Stimulated activated CD4-positive, alpha-beta T cell treated with anti-CD3 and anti-CD28 coated beads, Interleukin-1b, Interleukin-23, amount 100 ng/mL, for 48 hours (primary cell): ENCODE data around the gene PGAM5.

Experiments used
- DNase-seq: peaks from one replicate; pipeline ENCODE4 v3.0.0-alpha.2; 2020

PGAM5 gene

DNA sequence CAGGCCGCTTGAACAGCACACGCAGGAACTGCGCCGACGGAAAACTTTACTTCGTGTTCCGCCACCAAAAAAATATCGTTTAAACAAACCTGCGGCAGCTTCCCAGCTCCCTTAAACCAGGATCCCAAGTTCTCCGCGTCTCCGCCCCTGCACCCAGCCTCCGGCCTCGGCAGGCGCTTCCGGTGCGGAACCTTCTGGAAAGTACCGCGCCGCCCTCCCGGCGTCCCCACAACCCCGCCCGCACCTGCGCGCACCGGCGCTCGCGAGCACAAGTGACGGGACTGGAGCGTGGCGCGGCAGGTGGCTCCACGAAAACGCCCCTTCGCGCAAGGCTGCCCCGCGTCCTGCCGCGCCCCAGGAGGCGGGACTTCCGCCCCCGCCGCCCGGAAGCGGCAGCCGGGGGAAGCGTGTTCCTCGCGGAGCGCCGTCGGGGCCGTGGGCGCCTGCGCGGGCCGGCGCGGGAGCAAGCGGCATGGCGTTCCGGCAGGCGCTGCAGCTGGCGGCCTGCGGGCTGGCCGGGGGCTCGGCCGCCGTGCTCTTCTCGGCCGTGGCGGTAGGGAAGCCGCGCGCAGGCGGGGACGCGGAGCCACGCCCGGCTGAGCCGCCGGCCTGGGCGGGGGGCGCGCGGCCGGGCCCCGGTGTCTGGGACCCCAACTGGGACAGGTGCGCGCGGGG lies at the start of gene PGAM5:
TSS of gene PGAM5 (plus strand) at position 438 of the 675 bp plus-strand sequence. CDS start at position 473, 35 bp downstream.
- peak; percentile 88 for DNase-seq

DNA sequence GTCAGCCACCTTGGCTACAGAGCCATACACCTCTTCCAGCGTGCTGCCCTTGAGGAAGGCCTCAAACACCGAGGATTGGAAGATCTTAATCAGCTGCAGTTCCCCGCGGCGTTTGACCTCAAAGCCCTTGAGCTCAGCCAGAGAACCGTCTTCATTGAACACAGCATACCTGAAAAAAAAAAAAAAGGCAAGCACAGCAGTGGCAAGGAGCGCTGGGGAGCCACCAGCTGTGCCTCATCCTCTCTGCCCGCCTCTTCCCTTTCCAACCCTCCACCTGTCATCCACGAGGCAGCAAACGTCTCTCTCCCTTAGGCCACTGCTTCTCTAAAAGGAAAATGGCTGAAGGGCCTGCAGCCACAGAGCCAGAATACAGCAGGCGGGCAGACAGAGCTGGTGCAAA lies 49.6 kb upstream of the PGAM5 start:
- DNase-seq, result no peak

- DNase-seq, result no peak
These were observed 48.7 kb upstream of the PGAM5 start for GRCh38 chr12:132661972-132662371.

- no peak for DNase-seq
These were observed 47.5 kb upstream of the PGAM5 start for GRCh38 chr12:132662901-132663755.

- DNase-seq, result no peak
These were observed 46.2 kb upstream of the PGAM5 start for GRCh38 chr12:132664206-132665148.

DNA sequence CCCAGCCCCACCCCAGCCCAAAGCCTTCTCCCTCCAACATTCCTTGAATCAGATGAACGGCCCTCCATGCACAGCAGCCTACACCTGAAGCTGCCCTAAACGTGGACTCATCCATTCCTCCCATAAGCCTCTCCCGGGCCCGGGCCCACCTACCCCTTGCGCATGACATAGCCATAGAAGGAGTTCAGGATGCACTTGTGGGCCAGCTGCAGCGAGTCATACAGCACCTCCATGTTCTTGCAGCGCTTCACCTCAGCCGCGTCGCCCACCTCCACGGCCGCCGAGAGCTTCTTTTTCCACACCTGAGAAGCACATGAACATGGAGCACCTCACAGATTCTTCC lies 45.5 kb upstream of the PGAM5 start:
- DNase-seq, result no peak

DNA sequence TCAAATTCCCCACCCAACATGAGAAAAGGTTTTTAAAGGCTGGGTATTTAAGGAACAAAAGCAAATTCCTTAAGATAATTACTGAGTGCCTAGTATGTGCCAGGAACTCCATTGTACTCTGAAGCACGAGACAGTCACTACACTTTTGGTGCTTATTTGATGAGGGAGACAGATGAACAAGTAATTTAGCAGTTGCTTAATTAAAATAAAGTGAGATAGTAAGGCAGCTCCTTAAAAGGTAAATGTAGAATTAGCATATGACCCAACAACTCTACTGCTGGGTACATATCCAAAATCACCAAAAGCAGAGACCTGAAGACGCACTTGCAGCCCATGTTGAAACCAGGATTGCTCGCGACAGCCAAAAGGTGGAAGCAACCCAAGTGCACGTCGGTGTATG lies 44.8 kb upstream of the PGAM5 start:
- DNase-seq, result no peak

- DNase-seq, result no peak
These were observed 42.2 kb upstream of the PGAM5 start for GRCh38 chr12:132668191-132669088.

- no peak for DNase-seq
These were observed 41.3 kb upstream of the PGAM5 start for GRCh38 chr12:132669166-132669879.

DNA sequence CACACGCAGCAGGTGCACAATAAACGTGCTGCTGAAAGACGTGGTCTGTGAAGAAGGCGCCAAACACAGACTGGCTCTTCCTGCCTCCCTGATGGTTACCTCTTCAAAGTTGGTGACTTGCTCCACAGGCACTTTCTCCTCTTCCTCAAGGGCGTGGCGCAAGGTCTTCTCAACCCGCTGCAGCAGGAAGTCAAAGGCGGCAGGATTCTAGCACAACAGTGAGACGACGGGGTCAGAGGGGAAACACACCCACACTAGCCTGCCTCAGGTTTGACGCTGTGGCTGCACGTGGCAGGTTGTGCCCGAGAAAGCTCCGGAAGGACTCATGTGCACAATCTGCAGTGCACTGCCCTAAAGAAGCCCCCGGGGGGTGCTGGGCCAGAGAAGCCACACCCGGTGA lies 38.5 kb upstream of the PGAM5 start:
- DNase-seq, result no peak

- DNase-seq, result no peak
These were observed 38.0 kb upstream of the PGAM5 start for GRCh38 chr12:132672678-132673077.

GRCh38 chr12:132673288-132674179 lies 37.1 kb upstream of the PGAM5 start:
- DNase-seq, result no peak

GRCh38 chr12:132674561-132674960 lies 36.1 kb upstream of the PGAM5 start:
- DNase-seq, result no peak

- DNase-seq, result no peak
These were observed 34.7 kb upstream of the PGAM5 start for GRCh38 chr12:132675757-132676432.

GRCh38 chr12:132677492-132677891 lies 33.1 kb upstream of the PGAM5 start:
- no peak for DNase-seq

GRCh38 chr12:132685400-132685799 lies 25.2 kb upstream of the PGAM5 start:
- no peak for DNase-seq

DNA sequence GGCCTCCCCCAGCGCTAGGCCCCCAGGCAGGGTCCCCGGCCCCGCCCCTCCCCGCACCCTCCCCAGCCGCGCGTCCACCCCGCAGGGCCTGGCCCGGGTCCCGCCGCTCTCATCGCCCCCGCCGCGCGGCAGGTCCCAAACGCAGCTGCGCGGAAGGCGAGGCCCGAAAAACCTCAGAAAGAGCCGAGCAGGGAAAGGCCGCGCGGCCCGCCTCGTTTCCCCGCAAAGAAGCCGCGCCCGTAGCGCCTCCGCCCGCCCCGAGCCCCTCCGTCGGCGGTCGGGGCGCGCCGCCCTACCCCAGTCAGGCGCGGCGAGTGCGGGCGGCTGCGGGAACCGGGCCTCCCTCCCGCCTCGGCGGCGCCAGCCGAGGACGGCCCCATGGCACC lies 23.8 kb upstream of the PGAM5 start:
- no peak for DNase-seq

DNA sequence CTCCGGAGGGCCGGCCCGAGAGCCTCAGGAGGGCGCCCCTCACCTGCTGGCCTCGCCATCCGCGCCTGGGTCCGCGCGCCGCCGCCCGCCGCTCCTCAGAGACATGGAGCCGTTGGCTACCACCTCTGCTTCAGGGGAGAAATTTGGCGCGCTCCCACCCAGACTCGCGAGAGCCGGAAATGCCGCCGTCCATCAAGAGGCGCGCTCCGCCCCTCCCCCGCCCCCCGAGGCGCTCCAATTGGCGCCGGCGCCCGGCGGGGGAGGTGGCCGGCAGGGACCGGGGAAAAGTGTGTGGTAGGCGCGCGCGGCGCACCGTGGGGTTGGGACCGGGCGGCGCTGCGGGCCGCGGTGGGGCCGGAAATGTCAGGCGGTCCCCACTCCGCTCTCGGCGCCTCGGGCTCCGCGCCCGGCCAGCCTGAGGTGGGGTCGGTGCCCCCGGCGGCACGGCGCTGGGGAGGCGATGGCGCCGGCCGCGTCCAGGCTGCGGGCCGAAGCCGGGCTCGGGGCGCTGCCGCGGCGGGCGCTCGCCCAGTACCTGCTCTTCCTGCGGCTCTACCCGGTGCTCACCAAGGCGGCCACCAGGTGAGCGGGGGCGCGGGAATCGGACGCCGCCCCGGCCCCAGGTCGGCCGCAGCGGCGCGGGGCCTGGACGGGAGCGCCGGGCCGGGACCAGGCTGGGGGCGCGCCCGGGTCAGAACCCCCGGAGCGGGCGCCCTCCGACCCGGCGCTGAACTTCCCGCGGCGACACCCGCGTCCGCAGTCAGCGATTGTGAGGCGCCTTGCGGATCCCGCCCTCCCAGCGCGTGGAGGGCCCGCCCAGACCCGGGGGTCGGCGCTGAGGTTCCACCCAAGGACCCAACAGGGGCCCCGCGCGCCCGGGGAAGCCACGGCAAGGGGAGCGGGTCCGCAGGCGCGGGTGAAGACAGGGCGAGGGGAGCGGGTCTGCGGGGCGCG lies 23.2 kb upstream of the PGAM5 start, which contains the start of the genes POLE and PXMP2:
TSS of gene POLE (minus strand) at position 132 of the 954 bp plus-strand sequence. CDS start at position 105, 27 bp downstream.
TSS of gene PXMP2 (plus strand) at position 377 of the 954 bp plus-strand sequence. CDS start at position 461, 84 bp downstream.
- peak; percentile 95 for DNase-seq
